H1 (cell line): Measurements from ENCODE around the gene SLU7. TPM values are rescaled to one million over a fixed set of nuclear protein-coding genes. Genes with fewer than 3 reads are reported as not detected.

ENCODE experiments used
- CTCF ChIA-PET: fragments of 300-600 bp; sonication (Branson Sonifier 250); formaldehyde crosslinking; loops from one replicate; lab custom pipeline; 2021; ENCODE audit not compliant: partially characterized antibody; lab: Charles Lee
- POLR2A ChIA-PET: fragments of 300-600 bp; sonication (Branson Sonifier 250); formaldehyde crosslinking; loops from one replicate; lab custom pipeline; 2021; ENCODE audit warnings: inconsistent platforms; ENCODE audit not compliant: partially characterized antibody; lab: Charles Lee
- DNase-seq, 2 experiments: peaks; one replicate each; pipeline versions ENCODE4 v3.0.0 to v3.0.0-alpha.2; 2010 to 2022; ENCODE audit warnings: low spot score in 2 of 2, low read depth in 1 of 2, mixed read lengths in 1 of 2
- FAIRE-seq: peaks from 2 replicates; lab custom pipeline; 2011; peaks lifted over from hg19 to GRCh38; lab: Jason Lieb, UNC
- H2AFZ ChIP-seq: 2 replicates; pipeline ENCODE4 v1.8.1; 2012; ENCODE audit warnings: low read length, inconsistent platforms
- H2AK5ac ChIP-seq: 2 replicates; pipeline ENCODE4 v1.6.1; 2013; ENCODE audit warnings: low read depth, low read length
- H2BK120ac ChIP-seq: replicated peaks from 2 replicates; pipeline ENCODE3; 2013; ENCODE audit warnings: low read depth, low read length, inconsistent platforms
- H2BK12ac ChIP-seq: 2 replicates; pipeline ENCODE4 v1.6.1; 2013; ENCODE audit warnings: low read depth, low read length
- H2BK15ac ChIP-seq: 2 replicates; pipeline ENCODE4 v1.6.1; 2013; ENCODE audit warnings: low read length
- H2BK20ac ChIP-seq: 2 replicates; pipeline ENCODE4 v1.6.1; 2013; ENCODE audit warnings: low read length
- H2BK5ac ChIP-seq: 2 replicates; pipeline ENCODE4 v1.6.1; 2013; ENCODE audit warnings: low read depth, low read length
- H3K14ac ChIP-seq: 2 replicates; pipeline ENCODE4 v1.6.1; 2013; ENCODE audit warnings: inconsistent platforms; ENCODE audit not compliant: insufficient read length
- H3K18ac ChIP-seq: 2 replicates; pipeline ENCODE4 v1.6.1; 2013; ENCODE audit warnings: low read length; ENCODE audit errors: extremely low read depth
- H3K23ac ChIP-seq: 2 replicates; pipeline ENCODE4 v1.6.1; 2013; ENCODE audit warnings: inconsistent platforms; ENCODE audit not compliant: insufficient read length
- H3K23me2 ChIP-seq: 2 replicates; pipeline ENCODE4 v1.6.1; 2013; ENCODE audit warnings: low read depth, low read length
- H3K27ac ChIP-seq: 2 replicates; pipeline ENCODE4 v1.6.1; 2011; ENCODE audit warnings: low read depth, low read length, inconsistent platforms
- H3K27me3 ChIP-seq, 4 experiments: replicated peaks in 1 of 4; 1 replicate in 1 of 4; 2 replicates in 3 of 4; pipeline versions ENCODE4 v1.6.1 to v1.8.1; 2011 to 2013; ENCODE audit warnings: low read length in 3 of 4, mild to moderate bottlenecking in 3 of 4, inconsistent platforms in 2 of 4, mixed read lengths in 2 of 4, moderate library complexity in 1 of 4; ENCODE audit not compliant: control insufficient read depth in 3 of 4, insufficient read depth in 3 of 4; ENCODE audit errors: extremely low read depth in 1 of 4
- H3K36me3 ChIP-seq, 4 experiments: 2 replicates each; pipeline versions ENCODE4 v1.6.1 to v1.8.1; 2011 to 2013; ENCODE audit warnings: mild to moderate bottlenecking in 4 of 4, low read length in 3 of 4, moderate library complexity in 2 of 4, control low read depth in 1 of 4, inconsistent platforms in 1 of 4; ENCODE audit not compliant: insufficient read depth in 4 of 4, control insufficient read depth in 2 of 4
- H3K4ac ChIP-seq: replicated peaks from 2 replicates; pipeline ENCODE3; 2013; ENCODE audit warnings: low read length, low read depth, mixed read lengths, inconsistent platforms; ENCODE audit not compliant: insufficient read length
- H3K4me1 ChIP-seq, 4 experiments: replicated peaks in 1 of 4; 1 replicate in 1 of 4; 2 replicates in 3 of 4; pipeline versions ENCODE4 v1.6.1 to v1.8.1; 2011 to 2013; ENCODE audit warnings: low read length in 3 of 4, inconsistent platforms in 2 of 4, mixed read lengths in 1 of 4; ENCODE audit not compliant: insufficient read depth in 4 of 4, control insufficient read depth in 3 of 4
- H3K4me2 ChIP-seq, 2 experiments: 2 replicates each; pipeline versions ENCODE4 v1.6.1 to v1.8.1; 2011 to 2013; ENCODE audit warnings: low read depth in 2 of 2, low read length in 2 of 2, control low read depth in 1 of 2, inconsistent platforms in 1 of 2, mild to moderate bottlenecking in 1 of 2; ENCODE audit not compliant: insufficient read depth in 1 of 2
- H3K4me3 ChIP-seq, 4 experiments: fragments of 200-600, 300-600 bp in 1 of 4; sonication (generic), shearing (Covaris generic), sonication (Bioruptor Twin) in 1 of 4; 2 replicates each; pipeline versions ENCODE4 v1.5.1 to v1.8.1; 2011 to 2016; ENCODE audit warnings: low read length in 4 of 4, low read depth in 3 of 4, control low read depth in 2 of 4, inconsistent platforms in 2 of 4, mild to moderate bottlenecking in 2 of 4, mixed read lengths in 1 of 4, moderate library complexity in 1 of 4; ENCODE audit not compliant: insufficient read depth in 2 of 4; ENCODE audit errors: extremely low read depth in 1 of 4
- H3K56ac ChIP-seq: replicated peaks from 2 replicates; pipeline ENCODE3; 2013; ENCODE audit warnings: low read depth, mild to moderate bottlenecking, mixed read lengths, low read length, inconsistent platforms; ENCODE audit not compliant: insufficient read length
- H3K79me1 ChIP-seq: 2 replicates; pipeline ENCODE4 v1.6.1; 2013; ENCODE audit warnings: low read depth, low read length, control low read depth
- H3K79me2 ChIP-seq, 2 experiments: 2 replicates each; pipeline versions ENCODE4 v1.6.1 to v1.8.1; 2012 to 2013; ENCODE audit warnings: low read length in 2 of 2, mild to moderate bottlenecking in 2 of 2, inconsistent platforms in 1 of 2; ENCODE audit not compliant: insufficient read depth in 2 of 2, control insufficient read depth in 1 of 2
- H3K9ac ChIP-seq, 4 experiments: replicated peaks in 1 of 4; 1 replicate in 1 of 4; 2 replicates in 3 of 4; pipeline versions ENCODE4 v1.6.1 to v1.8.1; 2011 to 2013; ENCODE audit warnings: low read depth in 3 of 4, low read length in 3 of 4, control low read depth in 2 of 4, mild to moderate bottlenecking in 2 of 4, moderate library complexity in 2 of 4, inconsistent platforms in 1 of 4; ENCODE audit errors: extremely low read depth in 1 of 4
- H3K9me3 ChIP-seq, 2 experiments: 2 replicates each; pipeline versions ENCODE4 v1.6.1 to v1.8.1; 2012 to 2013; ENCODE audit warnings: mild to moderate bottlenecking in 2 of 2, moderate library complexity in 2 of 2, control low read depth in 1 of 2, inconsistent platforms in 1 of 2, low read depth in 1 of 2, low read length in 1 of 2, mixed read lengths in 1 of 2; ENCODE audit not compliant: insufficient read depth in 2 of 2
- H4K20me1 ChIP-seq, 2 experiments: replicated peaks in 1 of 2; 2 replicates each; pipeline versions ENCODE3 to v1.8.1; 2011 to 2013; ENCODE audit warnings: inconsistent platforms in 2 of 2, low read length in 2 of 2, mild to moderate bottlenecking in 1 of 2; ENCODE audit not compliant: insufficient read depth in 2 of 2, control insufficient read depth in 1 of 2
- H4K5ac ChIP-seq: 2 replicates; pipeline ENCODE4 v1.6.1; 2013; ENCODE audit warnings: low read length, low read depth, mixed read lengths, inconsistent platforms; ENCODE audit not compliant: insufficient read length
- H4K8ac ChIP-seq: 2 replicates; pipeline ENCODE4 v1.8.0; 2013; ENCODE audit warnings: mild to moderate bottlenecking, moderate library complexity, low read length, inconsistent platforms; ENCODE audit not compliant: insufficient read depth; ENCODE audit errors: extremely low read depth
- H4K91ac ChIP-seq: replicated peaks from 2 replicates; pipeline ENCODE3; 2013; ENCODE audit warnings: low read length, mixed read lengths, inconsistent platforms; ENCODE audit not compliant: insufficient read length
- CHD1 ChIP-seq: IDR thresholded peaks from 2 replicates; pipeline ENCODE4 v1.6.1; 2012; ENCODE audit warnings: low read depth, low read length, improper control_type of control experiment
- WGBS, 2 experiments: shearing (Covaris generic) in 1 of 2; methylation state at CpG; one replicate each; pipeline versions ENCODE4 v1.1.6 to v1.1.7; 2013 to 2015; ENCODE audit warnings: low lambda C conversion rate in 2 of 2, mixed read lengths in 2 of 2, inconsistent platforms in 1 of 2, low coverage in 1 of 2, missing lambda C conversion rate in 1 of 2; ENCODE audit not compliant: insufficient replicate concordance in 2 of 2, insufficient coverage in 1 of 2, insufficient read length in 1 of 2; ENCODE audit errors: extremely low coverage in 1 of 2, missing lambda C conversion rate in 1 of 2; 5-methylcytosine and 5-hydroxymethylcytosine counted together
- polyA plus RNA-seq, 7 experiments: library from polyadenylated mRNA; depleted of rRNA in 3 of 7; stranded (reverse) in 5 of 7; unstranded in 2 of 7; fragments of >200 nt in 5 of 7; fragments of 200-250 nt in 2 of 7; gene quantifications; 1 replicate in 5 of 7; 2 replicates in 1 of 7; 4 replicates in 1 of 7; pipeline versions ENCODE4 v1.2.1 to v1.2.3, GENCODE V29; 2011 to 2013; ENCODE audit warnings: missing spikeins in 2 of 7, mixed read lengths in 2 of 7
- total RNA-seq: library from RNA; stranded (reverse); fragmentation: NEBNext Ultra II Directional; extraction: Animal tissue kit (Norgen Biotek cat#: 25700); gene quantifications from 2 replicates; pipeline ENCODE4 v1.2.1, GENCODE V29; 2021

SLU7 gene
- total and polyA plus RNA-seq, 2 of the 8 experiments (the other 6 are each of a cell fraction or from before 2014, with no cell fraction given): 6.0 to 34.1 TPM

DNA sequence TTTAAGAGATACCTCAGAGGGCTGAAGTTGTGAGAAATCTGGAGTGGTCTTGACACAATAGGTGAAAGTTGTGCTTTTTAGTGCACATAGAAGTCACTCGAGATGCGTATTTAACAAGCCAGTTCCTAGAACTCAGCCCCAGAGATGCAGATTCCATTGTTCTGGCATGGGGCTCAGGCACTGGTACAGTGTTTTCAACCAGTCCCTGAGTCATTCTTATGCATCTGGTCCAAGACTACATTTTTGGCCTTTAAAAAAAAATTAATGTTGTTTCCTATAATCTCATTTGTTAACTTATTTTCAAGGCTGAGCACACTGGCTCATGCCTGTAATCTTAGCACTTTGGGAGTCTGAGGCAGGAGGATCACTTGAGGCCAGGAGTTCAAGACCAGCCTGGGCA, 32.4 kb upstream of the SLU7 start:
- Histone ChIP-seq H3K23ac (no peak overlapping the region), H3K14ac (no peak overlapping the region), H2BK5ac (no peak overlapping the region), H4K20me1 (no peaks in the 10 kb centered on the region), H3K56ac (no peak overlapping the region), H3K4ac (no peak overlapping the region), H3K79me1 (no peaks in the 10 kb centered on the region), H2AFZ (no peak overlapping the region), H3K4me2 (no peak overlapping the region), H3K4me1 (no peaks in the 10 kb centered on the region), H4K5ac (no peak overlapping the region), H2BK120ac (no peak overlapping the region), H4K8ac (no peak overlapping the region), H3K27me3 (no peaks in the 10 kb centered on the region), H3K23me2 (no peaks in the 10 kb centered on the region), H3K79me2 (no peaks in the 10 kb centered on the region), H2AK5ac (no peak overlapping the region), H2BK15ac (no peak overlapping the region), H3K4me3 (no peak overlapping the region), H3K27ac (no peak overlapping the region), H3K9me3 (0 out of 4 replicates have a peak, but pooled peaks cover 0 to 3% of the 10 kb centered on the region in 2 experiments), H3K9ac (no peak overlapping the region), H2BK12ac (no peak overlapping the region), H2BK20ac (no peak overlapping the region), H3K18ac (no peak overlapping the region), H3K36me3 (no peaks in the 10 kb centered on the region), H4K91ac (no peak overlapping the region)
- FAIRE-seq (no peak), DNase-seq (no peak)
- CTCF ChIA-PET: interaction anchor here (0.7 kb wide), 1 partner anchor 176 kb away, joined by 3 read pairs; no protein-coding TSS in a partner anchor
- TF ChIP-seq CHD1: no peak
- WGBS, 2 experiments: 100% methylated on average over 2 of the region's 2 CpGs; no CpG with 5 or more reads in 1 of the 2 experiments
- POLR2A ChIA-PET: no interaction called here
